IPS-18a (cell line): ENCODE data around the gene PRKCB.
"Not testable (repeated sequence)": the region's sequence is repeated elsewhere in the genome, so short reads cannot be mapped to it uniquely, and the experiment has no call there.

ENCODE experiments used
- H3K27ac ChIP-seq: one replicate; pipeline ENCODE4 v1.5.1; 2013; ENCODE audit warnings: low read length
- H3K27me3 ChIP-seq: one replicate; pipeline ENCODE4 v1.6.1; 2013; ENCODE audit warnings: mild to moderate bottlenecking, low read length; ENCODE audit not compliant: control insufficient read depth, insufficient read depth
- H3K36me3 ChIP-seq: one replicate; pipeline ENCODE4 v1.6.1; 2013; ENCODE audit warnings: low read depth, low read length; ENCODE audit not compliant: control insufficient read depth
- H3K4me1 ChIP-seq: one replicate; pipeline ENCODE4 v1.6.1; 2013; ENCODE audit warnings: low read depth, low read length; ENCODE audit not compliant: control insufficient read depth
- H3K4me3 ChIP-seq: one replicate; pipeline ENCODE4 v1.5.1; 2013; ENCODE audit warnings: low read length
- H3K9ac ChIP-seq: one replicate; pipeline ENCODE4 v1.6.1; 2013; ENCODE audit warnings: mild to moderate bottlenecking, low read length, moderate library complexity
- H3K9me3 ChIP-seq: one replicate; pipeline ENCODE4 v1.6.1; 2013; ENCODE audit warnings: low read depth, low read length; ENCODE audit not compliant: control insufficient read depth

Gene PRKCB

GRCh38 chr16:24002619-24003018 lies 166.8 kb downstream of the PRKCB start:
- H3K4me3 ChIP-seq = no peak overlapping the region
- H3K9me3 ChIP-seq = no peaks in the 10 kb centered on the region
- H3K27me3 ChIP-seq = no peaks in the 10 kb centered on the region
- H3K9ac ChIP-seq = no peak overlapping the region
- no peak overlapping the region for H3K27ac ChIP-seq
- H3K36me3 ChIP-seq = no peaks in the 10 kb centered on the region
- H3K4me1 ChIP-seq = no peaks in the 10 kb centered on the region

- H3K9me3 ChIP-seq = no peaks in the 10 kb centered on the region
- H3K36me3 ChIP-seq = no peaks in the 10 kb centered on the region
- no peaks in the 10 kb centered on the region for H3K27me3 ChIP-seq
- no peak overlapping the region for H3K4me3 ChIP-seq
- no peak overlapping the region for H3K27ac ChIP-seq
- no peak overlapping the region for H3K9ac ChIP-seq
- H3K4me1 ChIP-seq = no peaks in the 10 kb centered on the region
These were observed 169.8 kb downstream of the PRKCB start for GRCh38 chr16:24005577-24005976.

GRCh38 chr16:24007391-24007790 lies 171.6 kb downstream of the PRKCB start:
- Histone ChIP-seq H3K4me3 (no peak overlapping the region), H3K4me1 (no peaks in the 10 kb centered on the region)

GRCh38 chr16:24007934-24008333 lies 172.2 kb downstream of the PRKCB start:
- Histone ChIP-seq H3K9me3 (no peaks in the 10 kb centered on the region), H3K9ac (no peak overlapping the region), H3K36me3 (no peaks in the 10 kb centered on the region), H3K27me3 (no peaks in the 10 kb centered on the region), H3K4me3 (no peak overlapping the region), H3K27ac (no peak overlapping the region), H3K4me1 (no peaks in the 10 kb centered on the region)

More at GRCh38 chr16:24007391-24007790, 171.6 kb downstream of the PRKCB start:
- no peaks in the 10 kb centered on the region for H3K27me3 ChIP-seq
- H3K36me3 ChIP-seq = no peaks in the 10 kb centered on the region
- H3K27ac ChIP-seq = no peak overlapping the region
- H3K9me3 ChIP-seq = no peaks in the 10 kb centered on the region
- no peak overlapping the region for H3K9ac ChIP-seq

GRCh38 chr16:24009098-24009497 lies 173.3 kb downstream of the PRKCB start:
- no peaks in the 10 kb centered on the region for H3K27me3 ChIP-seq
- no peak overlapping the region for H3K27ac ChIP-seq
- H3K4me1 ChIP-seq = no peaks in the 10 kb centered on the region
- H3K9ac ChIP-seq = no peak overlapping the region
- no peaks in the 10 kb centered on the region for H3K9me3 ChIP-seq
- H3K4me3 ChIP-seq = no peak overlapping the region
- no peaks in the 10 kb centered on the region for H3K36me3 ChIP-seq

GRCh38 chr16:24009955-24010354 lies 174.2 kb downstream of the PRKCB start:
- no peak overlapping the region for H3K4me3 ChIP-seq
- no peaks in the 10 kb centered on the region for H3K27me3 ChIP-seq
- no peak overlapping the region for H3K27ac ChIP-seq
- H3K9me3 ChIP-seq = no peaks in the 10 kb centered on the region
- no peak overlapping the region for H3K9ac ChIP-seq
- H3K36me3 ChIP-seq = no peaks in the 10 kb centered on the region
- H3K4me1 ChIP-seq = no peaks in the 10 kb centered on the region

GRCh38 chr16:24010440-24011089 lies 174.8 kb downstream of the PRKCB start:
- no peak overlapping the region for H3K27ac ChIP-seq
- H3K4me1 ChIP-seq = no peaks in the 10 kb centered on the region
- H3K4me3 ChIP-seq = no peak overlapping the region
- no peaks in the 10 kb centered on the region for H3K9me3 ChIP-seq
- H3K9ac ChIP-seq = no peak overlapping the region
- no peaks in the 10 kb centered on the region for H3K36me3 ChIP-seq
- no peaks in the 10 kb centered on the region for H3K27me3 ChIP-seq

GRCh38 chr16:24011237-24011636 lies 175.5 kb downstream of the PRKCB start:
- no peak overlapping the region for H3K27ac ChIP-seq
- no peak overlapping the region for H3K9ac ChIP-seq
- no peaks in the 10 kb centered on the region for H3K4me1 ChIP-seq
- H3K9me3 ChIP-seq = no peaks in the 10 kb centered on the region
- no peaks in the 10 kb centered on the region for H3K27me3 ChIP-seq
- no peak overlapping the region for H3K4me3 ChIP-seq
- no peaks in the 10 kb centered on the region for H3K36me3 ChIP-seq

GRCh38 chr16:24013054-24013636 lies 177.4 kb downstream of the PRKCB start:
- Histone ChIP-seq H3K36me3 (no peaks in the 10 kb centered on the region), H3K27me3 (no peaks in the 10 kb centered on the region), H3K27ac (no peak overlapping the region), H3K4me3 (no peak overlapping the region), H3K9ac (no peak overlapping the region), H3K4me1 (no peaks in the 10 kb centered on the region), H3K9me3 (no peaks in the 10 kb centered on the region)

GRCh38 chr16:24013864-24014645 lies 178.3 kb downstream of the PRKCB start:
- no peaks in the 10 kb centered on the region for H3K27me3 ChIP-seq
- no peaks in the 10 kb centered on the region for H3K4me1 ChIP-seq
- H3K27ac ChIP-seq = no peak overlapping the region
- no peak overlapping the region for H3K9ac ChIP-seq
- no peaks in the 10 kb centered on the region for H3K36me3 ChIP-seq
- no peaks in the 10 kb centered on the region for H3K9me3 ChIP-seq
- no peak overlapping the region for H3K4me3 ChIP-seq

- not testable (repeated sequence) for H3K27ac ChIP-seq, H3K27me3 ChIP-seq, H3K4me3 ChIP-seq, H3K9ac ChIP-seq, H3K4me1 ChIP-seq, H3K36me3 ChIP-seq, H3K9me3 ChIP-seq
These were observed 179.2 kb downstream of the PRKCB start for GRCh38 chr16:24014955-24015354.
